Superior temporal gyrus (tissue), 1 donor: ENCODE measurements around the gene SERBP1.
A peak's percentile ranks its signal among the peaks of the same experiment; 100 is the strongest.
"Not testable (repeated sequence)": the region's sequence is repeated elsewhere in the genome, so short reads cannot be mapped to it uniquely, and the experiment has no call there.

Experiments
- DNase-seq: peaks from one replicate; pipeline ENCODE4 v3.0.0-alpha.2; 2016; ENCODE audit errors: extremely low spot score

SERBP1 gene

GRCh38 chr1:67430358-67431155 lies at the start of gene SERBP1:
Gene SERBP1 (minus strand): TSS chr1:67430402. CDS start chr1:67430300, 102 bp downstream.
- peak; percentile 97 for DNase-seq

- no peak for DNase-seq
These were observed 49.1 kb upstream of the SERBP1 start for GRCh38 chr1:67479146-67479891.

- no peak for DNase-seq
These were observed 46.7 kb upstream of the SERBP1 start for GRCh38 chr1:67476906-67477305.

GRCh38 chr1:67476006-67476482 lies 45.8 kb upstream of the SERBP1 start:
- no peak for DNase-seq

GRCh38 chr1:67472056-67472455 lies 41.9 kb upstream of the SERBP1 start:
- DNase-seq, result no peak

- DNase-seq, result peak; percentile 71
These were observed 39.2 kb upstream of the SERBP1 start for GRCh38 chr1:67469431-67469830.

GRCh38 chr1:67468066-67468718 lies 38.0 kb upstream of the SERBP1 start:
- DNase-seq, result peak; percentile 37

- no peak for DNase-seq
These were observed 35.2 kb upstream of the SERBP1 start for GRCh38 chr1:67465375-67465774.

- DNase-seq, result no peak
These were observed 34.5 kb upstream of the SERBP1 start for GRCh38 chr1:67464746-67465145.

- DNase-seq, result no peak
These were observed 33.9 kb upstream of the SERBP1 start for GRCh38 chr1:67464058-67464457.

GRCh38 chr1:67463298-67463955 lies 33.2 kb upstream of the SERBP1 start:
- DNase-seq, result peak; percentile 58

GRCh38 chr1:67460676-67461500 lies 30.7 kb upstream of the SERBP1 start:
- no peak for DNase-seq

GRCh38 chr1:67459068-67459467 lies 28.9 kb upstream of the SERBP1 start:
- DNase-seq, result no peak

GRCh38 chr1:67458663-67459062 lies 28.5 kb upstream of the SERBP1 start:
- DNase-seq, result no peak

- DNase-seq, result no peak
These were observed 27.0 kb upstream of the SERBP1 start for GRCh38 chr1:67457247-67457646.

GRCh38 chr1:67451815-67452214 lies 21.6 kb upstream of the SERBP1 start:
- no peak for DNase-seq

GRCh38 chr1:67451356-67451755 lies 21.2 kb upstream of the SERBP1 start:
- no peak for DNase-seq

GRCh38 chr1:67446893-67447292 lies 16.7 kb upstream of the SERBP1 start:
- no peak for DNase-seq

- DNase-seq, result not testable (repeated sequence)
These were observed 15.8 kb upstream of the SERBP1 start for GRCh38 chr1:67446014-67446413.

GRCh38 chr1:67441739-67442281 lies 11.6 kb upstream of the SERBP1 start:
- DNase-seq, result no peak

- no peak for DNase-seq
These were observed 11.0 kb upstream of the SERBP1 start for GRCh38 chr1:67441183-67441582.
